ENCODE results near the gene GPX5.
"Not testable (repeated sequence)": the region's sequence is repeated elsewhere in the genome, so short reads cannot be mapped to it uniquely, and the experiment has no call there.

Gene GPX5

GRCh38 chr6:28525496-28526039 is at the start of gene GPX5:
Gene GPX5 (plus strand): TSS chr6:28525881. CDS start chr6:28526014, 133 bp downstream.
- no peak for DNase-seq (ENCODE audit: low read depth)

GRCh38 chr6:28478518-28478917 is 47.2 kb upstream of the GPX5 start:
- DNase-seq (ENCODE audit: low read depth) = no peak

- DNase-seq (ENCODE audit: low read depth) = no peak
Observed at GRCh38 chr6:28480253-28480932, 45.3 kb upstream of the GPX5 start.

- DNase-seq (ENCODE audit: low read depth) = no peak
Observed at GRCh38 chr6:28485482-28485881, 40.2 kb upstream of the GPX5 start.

- DNase-seq (ENCODE audit: low read depth) = no peak
Observed at GRCh38 chr6:28486533-28486932, 39.1 kb upstream of the GPX5 start.

GRCh38 chr6:28486988-28487742 is 38.5 kb upstream of the GPX5 start:
- DNase-seq (ENCODE audit: low read depth) = no peak

GRCh38 chr6:28488916-28489365 is 36.7 kb upstream of the GPX5 start:
- no peak for DNase-seq (ENCODE audit: low read depth)

GRCh38 chr6:28489366-28490204 is 36.1 kb upstream of the GPX5 start:
- peak; percentile 22 for DNase-seq (ENCODE audit: low read depth)

- DNase-seq (ENCODE audit: low read depth) = no peak
Observed at GRCh38 chr6:28490205-28490890, 35.3 kb upstream of the GPX5 start.

GRCh38 chr6:28491984-28492317 is 33.7 kb upstream of the GPX5 start:
- no peak for DNase-seq (ENCODE audit: low read depth)

GRCh38 chr6:28496099-28496779 is 29.4 kb upstream of the GPX5 start:
- no peak for DNase-seq (ENCODE audit: low read depth)

GRCh38 chr6:28497306-28497705 is 28.4 kb upstream of the GPX5 start:
- DNase-seq (ENCODE audit: low read depth) = no peak

GRCh38 chr6:28497893-28498292 is 27.8 kb upstream of the GPX5 start:
- no peak for DNase-seq (ENCODE audit: low read depth)

- DNase-seq (ENCODE audit: low read depth) = no peak
Observed at GRCh38 chr6:28501259-28501658, 24.4 kb upstream of the GPX5 start.

- not testable (repeated sequence) for DNase-seq (ENCODE audit: low read depth)
Observed at GRCh38 chr6:28502136-28502535, 23.5 kb upstream of the GPX5 start.

GRCh38 chr6:28502709-28503305 is 22.9 kb upstream of the GPX5 start:
- not testable (repeated sequence) for DNase-seq (ENCODE audit: low read depth)

- no peak for DNase-seq (ENCODE audit: low read depth)
Observed at GRCh38 chr6:28505733-28506132, 19.9 kb upstream of the GPX5 start.

GRCh38 chr6:28506807-28507475 is 18.7 kb upstream of the GPX5 start:
- no peak for DNase-seq (ENCODE audit: low read depth)

GRCh38 chr6:28511628-28512300 is 13.9 kb upstream of the GPX5 start:
- DNase-seq (ENCODE audit: low read depth) = no peak

GRCh38 chr6:28512387-28512786 is 13.3 kb upstream of the GPX5 start:
- DNase-seq (ENCODE audit: low read depth) = not testable (repeated sequence)

All from stimulated activated CD4-positive, alpha-beta T cell treated with anti-CD3 and anti-CD28 coated beads, Interleukin-2, amount 100 ng/mL, for 4 hours (primary cell).